Measurements from ENCODE around the gene SIRT6.
"Not testable (repeated sequence)": the region's sequence is repeated elsewhere in the genome, so short reads cannot be mapped to it uniquely, and the experiment has no call there.

- TF ChIP-seq POLR2AphosphoS5, CTCF, POLR2A (IDR thresholded peaks at IDR 0.05): not testable (repeated sequence)
Measured at GRCh38 chr19:4192537-4192936, 10.2 kb upstream of the SIRT6 start.

All from prostate gland (tissue), 2 donors.